ENCODE results near the gene HIGD2A.

- TF ChIP-seq, protein P1, sequence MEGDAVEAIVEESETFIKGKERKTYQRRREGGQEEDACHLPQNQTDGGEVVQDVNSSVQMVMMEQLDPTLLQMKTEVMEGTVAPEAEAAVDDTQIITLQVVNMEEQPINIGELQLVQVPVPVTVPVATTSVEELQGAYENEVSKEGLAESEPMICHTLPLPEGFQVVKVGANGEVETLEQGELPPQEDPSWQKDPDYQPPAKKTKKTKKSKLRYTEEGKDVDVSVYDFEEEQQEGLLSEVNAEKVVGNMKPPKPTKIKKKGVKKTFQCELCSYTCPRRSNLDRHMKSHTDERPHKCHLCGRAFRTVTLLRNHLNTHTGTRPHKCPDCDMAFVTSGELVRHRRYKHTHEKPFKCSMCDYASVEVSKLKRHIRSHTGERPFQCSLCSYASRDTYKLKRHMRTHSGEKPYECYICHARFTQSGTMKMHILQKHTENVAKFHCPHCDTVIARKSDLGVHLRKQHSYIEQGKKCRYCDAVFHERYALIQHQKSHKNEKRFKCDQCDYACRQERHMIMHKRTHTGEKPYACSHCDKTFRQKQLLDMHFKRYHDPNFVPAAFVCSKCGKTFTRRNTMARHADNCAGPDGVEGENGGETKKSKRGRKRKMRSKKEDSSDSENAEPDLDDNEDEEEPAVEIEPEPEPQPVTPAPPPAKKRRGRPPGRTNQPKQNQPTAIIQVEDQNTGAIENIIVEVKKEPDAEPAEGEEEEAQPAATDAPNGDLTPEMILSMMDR (IDR thresholded peaks at IDR 0.05; ENCODE audit: extremely low read depth in 1 of 2, insufficient read depth in 1 of 2, low read depth in 1 of 2, low read length in 2 of 2), result no peak
- no peak for TF ChIP-seq POLR2A (IDR thresholded peaks at IDR 0.05; ENCODE audit: low read depth, low read length)
- TF ChIP-seq EZH2 (IDR thresholded peaks at IDR 0.05; ENCODE audit: borderline replicate concordance, low read depth, low read length, severe bottlenecking), result no peak
- TF ChIP-seq MAX (IDR thresholded peaks at IDR 0.05; ENCODE audit: insufficient read depth, insufficient read length), result no peak
- TF ChIP-seq POLR2AphosphoS5 (IDR thresholded peaks at IDR 0.05; ENCODE audit: insufficient read depth, low read depth, low read length), result no peak
- TF ChIP-seq JUN (IDR thresholded peaks at IDR 0.05; ENCODE audit: borderline replicate concordance, insufficient read depth, insufficient read length, low read depth), result no peak
- no peak for TF ChIP-seq MYC (IDR thresholded peaks at IDR 0.05; ENCODE audit: low read depth, low read length)
These were observed 31.5 kb downstream of the HIGD2A start for GRCh38 chr5:176420086-176420485.
